Stimulated activated CD8-positive, alpha-beta memory T cell treated with anti-CD3 and anti-CD28 coated beads, Interleukin-12 subunit alpha, Interleukin-12 subunit beta, amount 100 ng/mL, for 24 hours (primary cell): ENCODE data around the gene LRRC61.
"Not testable (repeated sequence)": the region's sequence is repeated elsewhere in the genome, so short reads cannot be mapped to it uniquely, and the experiment has no call there.

ENCODE experiments used
- DNase-seq: peaks from one replicate; pipeline ENCODE4 v3.0.0-alpha.2; 2020; ENCODE audit errors: extremely low read depth

Gene LRRC61

DNA sequence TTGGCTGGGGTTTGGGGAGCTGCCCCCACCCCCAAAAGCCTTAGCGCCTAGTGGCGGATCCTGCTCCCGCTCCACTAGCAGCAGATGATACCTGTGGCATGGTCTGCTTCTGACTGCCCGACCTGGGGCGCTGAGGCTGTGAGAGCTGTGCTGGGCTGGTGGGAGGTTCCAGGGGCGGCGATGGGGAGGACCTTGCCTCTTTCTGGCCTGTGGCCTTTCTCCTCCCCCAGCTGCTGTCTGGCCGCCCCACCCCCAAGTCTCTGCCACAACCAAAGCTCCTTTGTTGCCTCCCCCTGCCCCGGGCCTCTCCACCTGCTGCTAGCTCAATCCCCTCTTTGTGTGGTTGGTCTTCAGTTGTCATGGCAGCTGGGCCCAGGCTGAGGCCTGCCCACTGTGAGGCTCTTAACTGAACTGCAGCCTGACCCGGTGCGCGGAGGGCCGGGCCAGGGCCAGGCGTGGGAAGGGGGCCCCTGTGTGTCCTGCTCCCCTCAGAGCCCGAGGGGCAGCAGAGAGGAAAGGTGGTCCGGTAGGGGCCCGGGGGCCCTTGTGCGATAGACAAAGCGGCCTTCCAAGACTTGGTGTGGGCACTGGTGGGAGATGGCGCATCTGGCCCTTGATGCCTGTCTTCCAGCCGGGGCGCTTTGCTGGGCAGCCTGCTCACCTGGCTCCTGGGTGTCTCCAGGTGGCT, 60.7 kb downstream of the LRRC61 start:
- no peak for DNase-seq

DNA sequence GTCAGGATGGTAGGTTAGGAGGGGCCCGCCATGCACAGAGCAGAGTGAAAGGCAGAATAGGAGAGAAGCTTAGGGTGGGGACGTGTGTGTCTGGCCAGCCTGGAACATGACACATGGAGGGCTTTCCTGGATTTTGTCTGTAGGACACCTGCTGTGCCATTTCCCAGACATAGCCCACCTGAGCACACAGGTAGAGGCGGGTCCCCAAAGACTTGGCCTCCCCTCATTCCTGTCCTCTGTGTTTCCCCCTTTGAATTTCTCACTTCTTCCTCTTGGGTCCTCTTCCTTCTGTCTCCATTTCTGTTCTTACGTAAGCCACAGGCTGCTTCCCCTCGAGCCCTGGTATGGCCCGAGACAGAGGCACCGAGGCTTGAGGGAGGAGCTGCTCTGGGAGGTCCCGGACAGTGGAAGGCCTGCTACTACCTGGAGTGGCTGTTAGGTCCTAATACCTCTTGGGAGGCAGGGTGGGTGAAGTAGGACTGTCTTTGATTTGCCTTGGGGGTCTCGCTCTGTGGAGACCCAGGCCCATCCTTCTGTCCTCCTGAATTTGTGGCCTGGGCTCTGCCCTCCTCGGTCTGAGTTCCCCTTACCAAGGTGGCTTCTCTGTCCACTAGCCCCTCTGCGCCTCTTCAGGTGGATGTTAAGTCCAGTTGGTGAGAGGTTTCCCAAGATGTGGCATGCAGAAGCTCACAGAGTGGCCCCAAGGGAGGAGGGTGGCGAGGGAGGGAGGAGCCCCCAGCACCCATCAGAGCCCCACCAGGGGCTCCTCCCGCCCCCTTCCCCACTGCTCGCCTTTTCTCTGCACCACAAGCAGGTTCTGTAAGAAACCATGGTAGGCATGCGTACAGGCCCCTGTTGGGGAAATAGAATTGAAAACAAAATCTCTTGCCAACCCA, 61.5 kb downstream of the LRRC61 start:
- no peak for DNase-seq

DNA sequence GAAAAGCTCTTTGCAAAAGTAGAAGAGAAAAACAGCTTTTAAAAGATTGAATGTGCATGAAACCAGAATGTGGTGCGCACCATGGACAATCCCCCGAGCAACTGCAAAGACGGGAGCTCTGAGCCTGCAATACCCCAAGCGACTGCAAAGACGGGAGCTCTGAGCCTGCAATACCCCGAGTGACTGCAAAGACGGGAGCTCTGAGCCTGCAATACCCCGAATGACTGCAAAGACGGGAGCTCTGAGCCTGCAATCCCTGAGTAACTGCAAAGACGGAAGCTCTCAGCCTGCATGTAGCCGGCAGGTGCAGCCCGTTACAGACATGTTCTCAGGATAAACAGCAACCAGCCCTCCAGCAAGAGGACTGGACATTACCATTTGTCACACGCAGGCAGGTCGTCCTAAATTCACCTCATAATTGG, 62.2 kb downstream of the LRRC61 start:
- DNase-seq, result no peak

DNA sequence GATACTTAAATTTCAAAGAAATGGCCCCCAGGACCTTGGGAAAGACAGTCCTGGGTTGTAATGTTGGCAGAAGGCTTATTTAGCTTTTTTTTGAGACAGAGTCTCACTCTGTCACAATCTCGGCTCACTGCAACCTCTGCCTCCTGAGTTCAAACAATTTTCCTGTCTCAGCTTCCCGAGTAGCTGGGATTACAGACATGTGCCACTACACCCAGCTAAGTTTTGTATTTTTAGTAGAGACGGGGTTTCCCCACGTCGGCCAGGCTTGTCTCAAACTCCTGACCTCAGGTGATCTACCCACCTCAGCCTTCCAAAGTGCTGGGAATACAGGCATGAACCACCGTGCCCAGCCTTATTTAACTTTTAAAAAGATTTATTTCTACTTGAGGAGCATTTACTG, 62.7 kb downstream of the LRRC61 start:
- DNase-seq, result not testable (repeated sequence)
